Immature natural killer cell (primary cell): ENCODE data around the gene IGSF5. TPM values are rescaled to one million over a fixed set of nuclear protein-coding genes. Genes with fewer than 3 reads are reported as not detected.

ENCODE experiments used
- DNase-seq, 3 donors: peaks; one replicate each; pipeline ENCODE4 v3.0.0; 2022; ENCODE audit warnings: mixed read lengths in 1 of 3
- H3K27ac Mint-ChIP-seq, 6 donors: one replicate each; pipeline ENCODE4 v1.8.0; 2020; ENCODE audit warnings: mixed read lengths in 6 of 6, mild to moderate bottlenecking in 5 of 6, inconsistent platforms in 4 of 6, moderate library complexity in 3 of 6
- H3K27me3 Mint-ChIP-seq, 3 donors: one replicate each; pipeline ENCODE4 v1.8.0; 2020 to 2021; ENCODE audit warnings: low read depth in 3 of 3, mild to moderate bottlenecking in 3 of 3, mixed read lengths in 3 of 3, moderate library complexity in 3 of 3, inconsistent platforms in 1 of 3
- H3K36me3 Mint-ChIP-seq, 3 donors: one replicate each; pipeline ENCODE4 v1.8.0; 2020; ENCODE audit warnings: mixed read lengths in 3 of 3, inconsistent platforms in 2 of 3, mild to moderate bottlenecking in 2 of 3
- H3K4me1 Mint-ChIP-seq, 2 donors: one replicate each; pipeline ENCODE4 v1.8.0; 2020; ENCODE audit warnings: inconsistent platforms in 2 of 2, mild to moderate bottlenecking in 2 of 2, mixed read lengths in 2 of 2, moderate library complexity in 1 of 2
- H3K4me3 Mint-ChIP-seq, 5 donors: one replicate each; pipeline ENCODE4 v1.8.0; 2020; ENCODE audit warnings: mild to moderate bottlenecking in 5 of 5, mixed read lengths in 5 of 5, inconsistent platforms in 3 of 5, moderate library complexity in 3 of 5
- H3K9me3 Mint-ChIP-seq, 6 donors: one replicate each; pipeline ENCODE4 v1.8.0; 2020; ENCODE audit warnings: mild to moderate bottlenecking in 6 of 6, mixed read lengths in 6 of 6, inconsistent platforms in 4 of 6, moderate library complexity in 3 of 6
- polyA plus RNA-seq, 3 donors: library from polyadenylated mRNA; unstranded; fragments of 300-500 nt; fragmentation: Illumina TruSeq; gene quantifications; one replicate each; pipeline ENCODE4 v1.2.3, GENCODE V29; 2021

The IGSF5 gene
- polyA plus RNA-seq, 3 donors from 2014 or later, result not detected

- H3K9me3 Mint-ChIP-seq, result peaks cover 0 to 6% (median 0%) of the 10 kb centered on the region in 6 donors
- no peak overlapping the region for H3K27ac Mint-ChIP-seq
- no peaks in the 10 kb centered on the region for H3K4me1 Mint-ChIP-seq
- peaks cover 0 to 6% (median 2%) of the 10 kb centered on the region in 3 donors for H3K27me3 Mint-ChIP-seq
- H3K36me3 Mint-ChIP-seq, result no peaks in the 10 kb centered on the region
- H3K4me3 Mint-ChIP-seq, result no peak overlapping the region
- no peak for DNase-seq
Observed at GRCh38 chr21:39763272-39763970, 18.4 kb downstream of the IGSF5 start.

- Mint-ChIP-seq H3K36me3 (no peaks in the 10 kb centered on the region), H3K4me1 (no peaks in the 10 kb centered on the region), H3K9me3 (peaks cover 0 to 4% (median 0%) of the 10 kb centered on the region in 6 donors), H3K27me3 (peaks cover 0 to 2% (median 0%) of the 10 kb centered on the region in 3 donors), H3K4me3 (no peak overlapping the region), H3K27ac (no peak overlapping the region)
- DNase-seq, result no peak
Observed at GRCh38 chr21:39774227-39774626, 29.2 kb downstream of the IGSF5 start.

GRCh38 chr21:39775816-39776215, 30.8 kb downstream of the IGSF5 start:
- Mint-ChIP-seq H3K4me1 (no peaks in the 10 kb centered on the region), H3K36me3 (no peaks in the 10 kb centered on the region), H3K9me3 (peaks cover 0 to 4% (median 0%) of the 10 kb centered on the region in 6 donors), H3K27ac (no peak overlapping the region), H3K27me3 (peaks cover 0 to 2% (median 0%) of the 10 kb centered on the region in 3 donors), H3K4me3 (no peak overlapping the region)
- no peak for DNase-seq

GRCh38 chr21:39776589-39776988, 31.6 kb downstream of the IGSF5 start:
- Mint-ChIP-seq H3K27ac (no peak overlapping the region), H3K27me3 (peaks cover 0 to 2% (median 0%) of the 10 kb centered on the region in 3 donors), H3K4me3 (no peak overlapping the region), H3K36me3 (no peaks in the 10 kb centered on the region), H3K4me1 (no peaks in the 10 kb centered on the region), H3K9me3 (peaks cover 0 to 2% (median 0%) of the 10 kb centered on the region in 6 donors)
- no peak for DNase-seq

GRCh38 chr21:39781331-39781730, 36.3 kb downstream of the IGSF5 start:
- DNase-seq, result no peak
- Mint-ChIP-seq H3K4me3 (no peak overlapping the region), H3K36me3 (no peaks in the 10 kb centered on the region), H3K27ac (no peak overlapping the region), H3K9me3 (peaks cover 0 to 3% (median 0%) of the 10 kb centered on the region in 6 donors), H3K4me1 (no peaks in the 10 kb centered on the region), H3K27me3 (peaks cover 0 to 2% (median 1%) of the 10 kb centered on the region in 3 donors)

GRCh38 chr21:39788383-39788782, 43.4 kb downstream of the IGSF5 start:
- Mint-ChIP-seq H3K4me1 (no peaks in the 10 kb centered on the region), H3K9me3 (peaks cover 0 to 2% (median 0%) of the 10 kb centered on the region in 6 donors), H3K27me3 (peaks cover 0 to under 1% (median 0%) of the 10 kb centered on the region in 3 donors), H3K36me3 (no peaks in the 10 kb centered on the region), H3K4me3 (no peak overlapping the region), H3K27ac (no peak overlapping the region)
- DNase-seq, result no peak

GRCh38 chr21:39796466-39796865, 51.5 kb downstream of the IGSF5 start:
- Mint-ChIP-seq H3K27ac (no peak overlapping the region), H3K4me3 (no peak overlapping the region), H3K36me3 (no peaks in the 10 kb centered on the region), H3K27me3 (peaks cover 0 to 5% (median 4%) of the 10 kb centered on the region in 3 donors), H3K9me3 (peaks cover 0 to 2% (median 0%) of the 10 kb centered on the region in 6 donors), H3K4me1 (no peaks in the 10 kb centered on the region)
- DNase-seq, result no peak

- Mint-ChIP-seq H3K4me3 (no peak overlapping the region), H3K27ac (no peak overlapping the region)
Observed at GRCh38 chr21:39799178-39799577, 54.2 kb downstream of the IGSF5 start.

GRCh38 chr21:39800311-39800710, 55.3 kb downstream of the IGSF5 start:
- no peak for DNase-seq
- no peaks in the 10 kb centered on the region for H3K36me3 Mint-ChIP-seq
- no peak overlapping the region for H3K4me3 Mint-ChIP-seq
- H3K27ac Mint-ChIP-seq, result no peak overlapping the region
- peaks cover 0 to 5% (median 0%) of the 10 kb centered on the region in 6 donors for H3K9me3 Mint-ChIP-seq
- H3K4me1 Mint-ChIP-seq, result no peaks in the 10 kb centered on the region
- H3K27me3 Mint-ChIP-seq, result peaks cover 0 to 4% (median 4%) of the 10 kb centered on the region in 3 donors

More at GRCh38 chr21:39799178-39799577, 54.2 kb downstream of the IGSF5 start:
- Mint-ChIP-seq H3K27me3 (peaks cover 0 to 6% (median 4%) of the 10 kb centered on the region in 3 donors), H3K36me3 (no peaks in the 10 kb centered on the region), H3K9me3 (peaks cover 0 to 2% (median 0%) of the 10 kb centered on the region in 6 donors), H3K4me1 (no peaks in the 10 kb centered on the region)
- DNase-seq, result no peak

GRCh38 chr21:39802217-39802616, 57.2 kb downstream of the IGSF5 start:
- Mint-ChIP-seq H3K27ac (no peak overlapping the region), H3K36me3 (no peaks in the 10 kb centered on the region), H3K27me3 (peaks cover 0 to 2% (median 2%) of the 10 kb centered on the region in 3 donors), H3K4me1 (no peaks in the 10 kb centered on the region), H3K4me3 (no peak overlapping the region), H3K9me3 (peaks cover 0 to 5% (median 0%) of the 10 kb centered on the region in 6 donors)
- no peak for DNase-seq

GRCh38 chr21:39803393-39803792, 58.4 kb downstream of the IGSF5 start:
- DNase-seq, result no peak
- Mint-ChIP-seq H3K4me3 (no peak overlapping the region), H3K27me3 (peaks cover 0 to 2% (median 2%) of the 10 kb centered on the region in 3 donors), H3K9me3 (peaks cover 0 to 5% (median 0%) of the 10 kb centered on the region in 6 donors), H3K4me1 (no peaks in the 10 kb centered on the region), H3K36me3 (no peaks in the 10 kb centered on the region), H3K27ac (no peak overlapping the region)

GRCh38 chr21:39804240-39804639, 59.3 kb downstream of the IGSF5 start:
- no peaks in the 10 kb centered on the region for H3K36me3 Mint-ChIP-seq
- H3K27me3 Mint-ChIP-seq, result peaks cover 0 to 2% (median 2%) of the 10 kb centered on the region in 3 donors
- H3K4me3 Mint-ChIP-seq, result no peak overlapping the region
- peaks cover 0 to 5% (median 0%) of the 10 kb centered on the region in 6 donors for H3K9me3 Mint-ChIP-seq
- H3K4me1 Mint-ChIP-seq, result no peaks in the 10 kb centered on the region
- no peak for DNase-seq
- H3K27ac Mint-ChIP-seq, result no peak overlapping the region

- H3K4me3 Mint-ChIP-seq, result no peak overlapping the region
- H3K4me1 Mint-ChIP-seq, result no peaks in the 10 kb centered on the region
- peaks cover 0 to 5% (median 0%) of the 10 kb centered on the region in 6 donors for H3K9me3 Mint-ChIP-seq
- no peaks in the 10 kb centered on the region for H3K36me3 Mint-ChIP-seq
- no peak for DNase-seq
- H3K27ac Mint-ChIP-seq, result no peak overlapping the region
- peaks cover 0 to 2% (median 2%) of the 10 kb centered on the region in 3 donors for H3K27me3 Mint-ChIP-seq
Observed at GRCh38 chr21:39805983-39806382, 61.0 kb downstream of the IGSF5 start.

GRCh38 chr21:39807738-39808137, 62.8 kb downstream of the IGSF5 start:
- no peak for DNase-seq
- H3K9me3 Mint-ChIP-seq, result peaks cover 0 to 3% (median 0%) of the 10 kb centered on the region in 6 donors
- no peaks in the 10 kb centered on the region for H3K27me3 Mint-ChIP-seq
- H3K36me3 Mint-ChIP-seq, result no peaks in the 10 kb centered on the region
- no peak overlapping the region for H3K27ac Mint-ChIP-seq
- H3K4me1 Mint-ChIP-seq, result no peaks in the 10 kb centered on the region
- no peak overlapping the region for H3K4me3 Mint-ChIP-seq
